Measurements from ENCODE around the gene ANTXR1.

DNA sequence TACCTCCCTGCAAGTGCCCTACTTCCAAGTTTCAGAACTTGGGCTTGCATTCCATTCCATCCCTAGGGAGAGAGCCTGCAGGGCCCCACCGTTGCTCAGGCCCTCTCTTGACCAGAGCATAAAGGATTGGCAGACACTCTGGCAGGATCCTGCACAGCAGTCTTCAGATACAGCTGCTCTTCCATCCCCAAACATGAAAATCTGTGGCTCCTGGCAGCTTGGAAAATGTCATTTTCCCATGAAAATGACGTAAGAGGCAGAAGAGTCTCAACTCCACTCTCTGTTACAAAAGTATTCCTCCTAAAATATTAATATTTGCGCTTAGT is 211.5 kb downstream of the ANTXR1 start:
- TF ChIP-seq EP300 (IDR thresholded peaks at IDR 0.05), result no peak
- TF ChIP-seq CTCF (IDR thresholded peaks at IDR 0.05), result no peak
- no peak for TF ChIP-seq POLR2A (IDR thresholded peaks at IDR 0.05)
- no peak for TF ChIP-seq POLR2AphosphoS5 (IDR thresholded peaks at IDR 0.05)

Data from gastroesophageal sphincter (tissue), 3 donors.